Fibroblast of lung (primary cell): ENCODE results near the gene SHISAL2B. TPM values are rescaled to one million over a fixed set of nuclear protein-coding genes. Genes with fewer than 3 reads are reported as not detected.

Experiments
- DNase-seq, 2 donors: peaks; one replicate each; pipeline versions ENCODE4 v3.0.0 to v3.0.0-alpha.2; 2010; ENCODE audit warnings: low read depth in 2 of 2
- H2AFZ ChIP-seq: 2 replicates; pipeline ENCODE4 v1.5.1; 2012; ENCODE audit warnings: low read length, control low read depth, inconsistent platforms
- H3K27ac ChIP-seq: 2 replicates; pipeline ENCODE4 v1.5.1; 2011; ENCODE audit warnings: low read length, control low read depth; ENCODE audit not compliant: insufficient read depth
- H3K27me3 ChIP-seq: 2 replicates; pipeline ENCODE4 v1.5.1; 2011; ENCODE audit warnings: mild to moderate bottlenecking, low read length; ENCODE audit not compliant: control insufficient read depth, insufficient read depth
- H3K36me3 ChIP-seq: 2 replicates; pipeline ENCODE4 v1.5.1; 2011; ENCODE audit warnings: low read length; ENCODE audit not compliant: control insufficient read depth, insufficient read depth
- H3K4me1 ChIP-seq: 2 replicates; pipeline ENCODE4 v1.5.1; 2011; ENCODE audit warnings: low read length; ENCODE audit not compliant: control insufficient read depth, insufficient read depth; ENCODE audit errors: extremely low read depth
- H3K4me2 ChIP-seq: 2 replicates; pipeline ENCODE4 v1.5.1; 2011; ENCODE audit warnings: low read length, control low read depth; ENCODE audit not compliant: insufficient read depth; ENCODE audit errors: extremely low read depth
- H3K4me3 ChIP-seq, 4 experiments: fragments of 200-600 bp in 1 of 4; sonication (generic) in 1 of 4; replicated peaks in 1 of 4; 2 replicates each; pipeline ENCODE4 v1.5.1; 2011 to 2016; ENCODE audit warnings: low read length in 4 of 4, low read depth in 3 of 4, mild to moderate bottlenecking in 3 of 4, control low read depth in 2 of 4, inconsistent platforms in 1 of 4, mixed read lengths in 1 of 4; ENCODE audit not compliant: insufficient read depth in 1 of 4; ENCODE audit errors: control extremely low read depth in 1 of 4
- H3K79me2 ChIP-seq: 2 replicates; pipeline ENCODE4 v1.5.1; 2012; ENCODE audit warnings: mild to moderate bottlenecking, low read length, inconsistent platforms; ENCODE audit not compliant: control insufficient read depth, insufficient read depth
- H3K9ac ChIP-seq: 2 replicates; pipeline ENCODE4 v1.5.1; 2011; ENCODE audit warnings: mild to moderate bottlenecking, low read length, control low read depth; ENCODE audit not compliant: insufficient read depth
- H3K9me3 ChIP-seq: 2 replicates; pipeline ENCODE4 v1.5.1; 2012; ENCODE audit warnings: low read depth, low read length; ENCODE audit not compliant: control insufficient read depth, insufficient read depth
- H4K20me1 ChIP-seq: 2 replicates; pipeline ENCODE4 v1.5.1; 2011; ENCODE audit warnings: low read length; ENCODE audit not compliant: control insufficient read depth, insufficient read depth; ENCODE audit errors: extremely low read depth
- CTCF ChIP-seq, 2 donors: IDR thresholded peaks in 1 of 2; conservative IDR thresholded peaks in 1 of 2; 1 replicate in 1 of 2; 2 replicates in 1 of 2; pipeline ENCODE4 v1.5.1; 2011 to 2012; ENCODE audit warnings: low read length in 2 of 2, control low read depth in 1 of 2, inconsistent platforms in 1 of 2, low read depth in 1 of 2, mild to moderate bottlenecking in 1 of 2
- EZH2 ChIP-seq: IDR thresholded peaks from 2 replicates; pipeline ENCODE4 v1.5.1; 2012; ENCODE audit warnings: low read length, control low read depth, mild to moderate bottlenecking; ENCODE audit errors: missing control alignments
- polyA plus RNA-seq, 2 donors: library from polyadenylated mRNA; depleted of rRNA in 1 of 2; stranded (reverse) in 1 of 2; unstranded in 1 of 2; fragments of >200 nt; gene quantifications; 2 replicates each; pipeline ENCODE4 v1.2.1, GENCODE V29; 2011 to 2012; ENCODE audit warnings: missing spikeins in 1 of 2
- total RNA-seq: library from RNA; depleted of rRNA; stranded (reverse); fragments of >200 nt; gene quantifications from 2 replicates; pipeline ENCODE4 v1.2.1, GENCODE V29; 2014

The SHISAL2B gene
- total and polyA plus RNA-seq, 2 donors (not counting 1 experiment from before 2014, with no cell fraction given), result not detected

- H3K79me2 ChIP-seq, result no peaks in the 10 kb centered on the region
- no peaks in the 10 kb centered on the region for H3K27me3 ChIP-seq
- no peaks in the 10 kb centered on the region for H3K36me3 ChIP-seq
- no peak overlapping the region for H3K4me2 ChIP-seq
- no peak overlapping the region for H2AFZ ChIP-seq
- no peak overlapping the region for H3K9ac ChIP-seq
- H3K27ac ChIP-seq, result no peak overlapping the region
- no peaks in the 10 kb centered on the region for H4K20me1 ChIP-seq
- TF ChIP-seq EZH2 (no peak), CTCF (conservative IDR thresholded peaks at IDR 0.05 in 1 of 2, IDR thresholded peaks at IDR 0.05 in 1 of 2; ENCODE audit: low read depth in 1 of 2, low read length in 2 of 2) (no peak)
- DNase-seq, result no peak
- H3K4me3 ChIP-seq, result no peak overlapping the region
- no peaks in the 10 kb centered on the region for H3K9me3 ChIP-seq
- H3K4me1 ChIP-seq, result no peaks in the 10 kb centered on the region
Measured at GRCh38 chr5:64749385-64749784, 59.1 kb downstream of the SHISAL2B start.

- Histone ChIP-seq H3K4me1 (no peaks in the 10 kb centered on the region), H3K27ac (no peak overlapping the region), H4K20me1 (no peaks in the 10 kb centered on the region), H3K27me3 (no peaks in the 10 kb centered on the region), H3K9ac (no peak overlapping the region), H3K9me3 (no peaks in the 10 kb centered on the region), H3K4me3 (no peak overlapping the region), H3K79me2 (peaks cover 15% of the 10 kb centered on the region), H3K36me3 (no peaks in the 10 kb centered on the region), H3K4me2 (no peak overlapping the region), H2AFZ (no peak overlapping the region)
- TF ChIP-seq CTCF (conservative IDR thresholded peaks at IDR 0.05 in 1 of 2, IDR thresholded peaks at IDR 0.05 in 1 of 2; ENCODE audit: low read depth in 1 of 2, low read length in 2 of 2) (no peak), EZH2 (no peak)
- no peak for DNase-seq
Measured at GRCh38 chr5:64754066-64754465, 63.8 kb downstream of the SHISAL2B start.

GRCh38 chr5:64758901-64759300 is 68.6 kb downstream of the SHISAL2B start:
- H4K20me1 ChIP-seq, result no peaks in the 10 kb centered on the region
- H3K9me3 ChIP-seq, result no peaks in the 10 kb centered on the region
- no peak for TF ChIP-seq EZH2
- no peak for TF ChIP-seq CTCF (conservative IDR thresholded peaks at IDR 0.05 in 1 of 2, IDR thresholded peaks at IDR 0.05 in 1 of 2; ENCODE audit: low read depth in 1 of 2, low read length in 2 of 2)
- H3K4me1 ChIP-seq, result no peaks in the 10 kb centered on the region
- no peak overlapping the region for H3K27ac ChIP-seq
- no peak overlapping the region for H2AFZ ChIP-seq
- no peaks in the 10 kb centered on the region for H3K27me3 ChIP-seq
- no peak overlapping the region for H3K4me3 ChIP-seq
- H3K4me2 ChIP-seq, result no peak overlapping the region
- peak in 1 of 2 donors; percentile 4 for DNase-seq
- H3K79me2 ChIP-seq, result peaks cover 34% of the 10 kb centered on the region
- no peaks in the 10 kb centered on the region for H3K36me3 ChIP-seq
- H3K9ac ChIP-seq, result no peak overlapping the region
